PC-3 (cell line): ENCODE measurements around the gene PDCD11.

ENCODE experiments used
- EZH2 ChIP-seq: fragments of 300-600 bp; sonication (generic); IDR thresholded peaks from one replicate; pipeline ENCODE4 v1.6.1; 2017; ENCODE audit warnings: antibody characterized with exemption, mild to moderate bottlenecking, low read length; ENCODE audit not compliant: unreplicated experiment
- EZH2phosphoT487 ChIP-seq: fragments of 300-600 bp; sonication (generic); IDR thresholded peaks from 2 replicates; pipeline ENCODE4 v1.6.1; 2018; ENCODE audit warnings: mild to moderate bottlenecking, antibody characterized with exemption, low read length, borderline replicate concordance
- TF ChIP-seq, protein P1 (sequence below): fragments of 300-600 bp; sonication (generic); conservative IDR thresholded peaks from 2 replicates; pipeline ENCODE4 v1.5.1; 2017; ENCODE audit warnings: antibody characterized with exemption, low read depth, mild to moderate bottlenecking, low read length

DNA sequence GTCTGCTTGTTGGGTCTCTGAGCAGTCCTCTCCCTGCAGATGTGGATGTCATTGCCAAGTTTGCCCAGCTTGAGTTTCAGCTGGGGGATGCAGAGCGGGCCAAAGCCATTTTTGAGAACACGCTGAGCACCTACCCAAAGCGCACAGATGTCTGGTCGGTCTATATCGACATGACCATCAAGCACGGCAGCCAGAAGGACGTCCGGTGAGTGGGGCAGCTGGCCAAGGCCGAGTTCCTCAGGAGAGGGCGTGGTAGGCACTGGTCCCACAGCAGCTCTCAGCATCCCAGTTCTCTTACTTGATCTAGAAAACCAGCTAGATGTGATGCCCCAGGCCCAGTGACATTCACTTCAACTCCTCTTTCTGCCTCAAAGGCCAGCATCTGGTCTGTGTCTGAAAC, 48.1 kb downstream of the PDCD11 start:
- TF ChIP-seq, protein P1, sequence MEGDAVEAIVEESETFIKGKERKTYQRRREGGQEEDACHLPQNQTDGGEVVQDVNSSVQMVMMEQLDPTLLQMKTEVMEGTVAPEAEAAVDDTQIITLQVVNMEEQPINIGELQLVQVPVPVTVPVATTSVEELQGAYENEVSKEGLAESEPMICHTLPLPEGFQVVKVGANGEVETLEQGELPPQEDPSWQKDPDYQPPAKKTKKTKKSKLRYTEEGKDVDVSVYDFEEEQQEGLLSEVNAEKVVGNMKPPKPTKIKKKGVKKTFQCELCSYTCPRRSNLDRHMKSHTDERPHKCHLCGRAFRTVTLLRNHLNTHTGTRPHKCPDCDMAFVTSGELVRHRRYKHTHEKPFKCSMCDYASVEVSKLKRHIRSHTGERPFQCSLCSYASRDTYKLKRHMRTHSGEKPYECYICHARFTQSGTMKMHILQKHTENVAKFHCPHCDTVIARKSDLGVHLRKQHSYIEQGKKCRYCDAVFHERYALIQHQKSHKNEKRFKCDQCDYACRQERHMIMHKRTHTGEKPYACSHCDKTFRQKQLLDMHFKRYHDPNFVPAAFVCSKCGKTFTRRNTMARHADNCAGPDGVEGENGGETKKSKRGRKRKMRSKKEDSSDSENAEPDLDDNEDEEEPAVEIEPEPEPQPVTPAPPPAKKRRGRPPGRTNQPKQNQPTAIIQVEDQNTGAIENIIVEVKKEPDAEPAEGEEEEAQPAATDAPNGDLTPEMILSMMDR = no peak
- TF ChIP-seq EZH2 (no peak), EZH2phosphoT487 (no peak)
